Erythroblast (primary cell): Measurements from ENCODE around the gene BABAM2.

ENCODE experiments used
- GATA1 ChIP-seq: IDR thresholded peaks from 2 replicates; pipeline ENCODE4 v1.6.1; 2011; ENCODE audit warnings: low read depth, mild to moderate bottlenecking, control low read depth, low read length, moderate library complexity
- POLR2A ChIP-seq: IDR thresholded peaks from 2 replicates; pipeline ENCODE4 v1.6.1; 2011; ENCODE audit warnings: mild to moderate bottlenecking, low read length

DNA sequence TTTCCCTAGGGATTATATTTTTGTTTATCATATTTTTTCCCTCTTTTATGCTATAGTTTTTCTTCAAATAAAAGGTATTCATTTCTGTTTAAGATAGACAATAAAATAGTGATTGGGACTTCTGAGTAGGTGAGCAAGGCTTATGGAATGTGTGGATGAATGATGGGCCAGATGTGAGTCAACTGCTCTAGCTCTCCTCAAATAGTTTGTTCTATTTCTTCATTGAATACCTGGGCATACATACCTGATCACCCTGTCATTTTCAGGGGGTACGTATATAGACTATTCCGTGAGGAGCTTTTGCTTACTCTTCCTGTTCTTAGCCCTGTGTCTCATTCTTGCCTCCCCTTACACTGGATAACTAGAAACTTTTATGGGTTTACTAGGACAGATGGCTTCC is 41.9 kb downstream of the BABAM2 start:
- TF ChIP-seq POLR2A (no peak), GATA1 (no peak)
